SU-DHL-6 (cell line): Measurements from ENCODE around the gene TPSB2.

ENCODE experiments used
- EZH2phosphoT487 ChIP-seq: fragments of 200-600 bp; sonication (generic), shearing (Covaris generic); conservative IDR thresholded peaks from 2 replicates; pipeline ENCODE4 v1.6.1; 2018; ENCODE audit warnings: mild to moderate bottlenecking, antibody characterized with exemption, low read length, moderate library complexity, mixed read lengths
- TF ChIP-seq, protein P1 (sequence below): fragments of 200-600 bp; sonication (generic); IDR thresholded peaks from one replicate; pipeline ENCODE4 v1.5.1; 2017; ENCODE audit warnings: antibody characterized with exemption, mild to moderate bottlenecking, low read length, moderate library complexity; ENCODE audit not compliant: insufficient read depth, poor library complexity, severe bottlenecking

DNA sequence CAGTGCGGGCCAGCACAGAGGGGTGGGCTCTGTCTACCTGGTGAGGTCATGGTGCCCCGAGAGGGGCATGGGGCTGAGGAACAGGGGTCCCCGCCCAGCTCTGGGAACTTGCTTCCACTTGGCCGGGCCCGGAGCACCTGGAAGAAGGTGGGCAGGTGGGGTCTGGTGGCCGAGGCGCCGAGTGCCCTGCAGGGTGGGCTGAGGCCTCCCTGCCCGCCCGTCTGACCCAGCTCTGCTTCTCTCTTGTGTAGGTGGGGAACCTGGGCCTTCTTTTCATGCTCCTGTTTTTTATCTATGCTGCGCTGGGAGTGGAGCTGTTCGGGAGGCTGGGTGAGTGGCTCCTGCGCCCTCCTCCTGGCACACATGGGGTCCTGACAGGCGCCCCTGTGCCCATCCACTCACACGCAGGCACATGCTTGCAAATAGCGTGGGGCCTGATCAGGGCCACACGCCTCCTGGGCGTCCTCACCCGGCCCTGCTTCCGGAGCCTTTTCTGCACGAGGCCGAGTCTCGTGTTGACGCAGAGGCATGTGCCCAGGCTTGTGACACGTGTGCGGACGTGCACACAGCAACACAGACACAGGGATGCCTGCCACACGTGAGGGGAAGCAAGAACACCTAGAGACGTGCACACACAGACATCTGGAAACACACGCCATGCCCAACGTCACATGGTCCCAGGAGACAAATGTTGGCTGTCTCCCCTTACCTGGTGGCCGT is 13.1 kb downstream of the TPSB2 start:
- no peak for TF ChIP-seq EZH2phosphoT487
- TF ChIP-seq, protein P1, sequence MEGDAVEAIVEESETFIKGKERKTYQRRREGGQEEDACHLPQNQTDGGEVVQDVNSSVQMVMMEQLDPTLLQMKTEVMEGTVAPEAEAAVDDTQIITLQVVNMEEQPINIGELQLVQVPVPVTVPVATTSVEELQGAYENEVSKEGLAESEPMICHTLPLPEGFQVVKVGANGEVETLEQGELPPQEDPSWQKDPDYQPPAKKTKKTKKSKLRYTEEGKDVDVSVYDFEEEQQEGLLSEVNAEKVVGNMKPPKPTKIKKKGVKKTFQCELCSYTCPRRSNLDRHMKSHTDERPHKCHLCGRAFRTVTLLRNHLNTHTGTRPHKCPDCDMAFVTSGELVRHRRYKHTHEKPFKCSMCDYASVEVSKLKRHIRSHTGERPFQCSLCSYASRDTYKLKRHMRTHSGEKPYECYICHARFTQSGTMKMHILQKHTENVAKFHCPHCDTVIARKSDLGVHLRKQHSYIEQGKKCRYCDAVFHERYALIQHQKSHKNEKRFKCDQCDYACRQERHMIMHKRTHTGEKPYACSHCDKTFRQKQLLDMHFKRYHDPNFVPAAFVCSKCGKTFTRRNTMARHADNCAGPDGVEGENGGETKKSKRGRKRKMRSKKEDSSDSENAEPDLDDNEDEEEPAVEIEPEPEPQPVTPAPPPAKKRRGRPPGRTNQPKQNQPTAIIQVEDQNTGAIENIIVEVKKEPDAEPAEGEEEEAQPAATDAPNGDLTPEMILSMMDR: no peak
